PFSK-1 (cell line): ENCODE measurements around the gene NDRG3.

Experiments used
- POLR2AphosphoS5 ChIP-seq: IDR thresholded peaks from 2 replicates; pipeline ENCODE4 v1.6.1; 2012; ENCODE audit warnings: low read depth, mild to moderate bottlenecking, control low read depth, low read length, moderate library complexity
- SIN3A ChIP-seq: IDR thresholded peaks from 2 replicates; pipeline ENCODE4 v1.6.1; 2012; ENCODE audit warnings: mild to moderate bottlenecking, low read length, moderate library complexity, borderline replicate concordance; ENCODE audit not compliant: insufficient read depth
- TAF1 ChIP-seq: IDR thresholded peaks from 2 replicates; pipeline ENCODE4 v1.6.1; 2012; ENCODE audit warnings: low read length, control low read depth, borderline replicate concordance; ENCODE audit not compliant: insufficient read depth

- TF ChIP-seq SIN3A (no peak), TAF1 (no peak), POLR2AphosphoS5 (no peak)
Observed at GRCh38 chr20:36663031-36663430, 82.9 kb downstream of the NDRG3 start.
